RWPE1 (cell line): ENCODE measurements around the gene CD28.

Experiments used
- CTCF ChIA-PET: fragments of 350-600 bp; sonication (Branson Sonifier 250); formaldehyde crosslinking; extraction: SDS; loops from one replicate; lab custom pipeline; 2021; lab: Yijun Ruan, JAX
- POLR2A ChIA-PET: fragments of 400-600 bp; formaldehyde crosslinking; extraction: SDS; loops from one replicate; lab custom pipeline; 2020; ENCODE audit warnings: antibody characterized with exemption; ENCODE audit not compliant: low non-redundant PET; lab: Yijun Ruan, JAX
- DNase-seq: peaks from one replicate; pipeline ENCODE4 v3.0.0; 2012; ENCODE audit warnings: low spot score
- H3K27ac ChIP-seq: fragments of 450-650 bp; 2 replicates; pipeline ENCODE4 v1.5.1; 2017
- CTCF ChIP-seq: fragments of 450-650 bp; conservative IDR thresholded peaks from 2 replicates; pipeline ENCODE4 v1.5.1; 2017; ENCODE audit warnings: low read depth, mild to moderate bottlenecking

CD28 gene

GRCh38 chr2:203664029-203664755 is 42.2 kb upstream of the CD28 start:
- POLR2A ChIA-PET: no interaction called here
- DNase-seq: no peak
- TF ChIP-seq CTCF: no peak
- CTCF ChIA-PET: interaction anchor here (0.7 kb wide), 1 partner anchor 1584 kb away, joined by 3 read pairs; no protein-coding TSS in a partner anchor
- no peak overlapping the region for H3K27ac ChIP-seq

DNA sequence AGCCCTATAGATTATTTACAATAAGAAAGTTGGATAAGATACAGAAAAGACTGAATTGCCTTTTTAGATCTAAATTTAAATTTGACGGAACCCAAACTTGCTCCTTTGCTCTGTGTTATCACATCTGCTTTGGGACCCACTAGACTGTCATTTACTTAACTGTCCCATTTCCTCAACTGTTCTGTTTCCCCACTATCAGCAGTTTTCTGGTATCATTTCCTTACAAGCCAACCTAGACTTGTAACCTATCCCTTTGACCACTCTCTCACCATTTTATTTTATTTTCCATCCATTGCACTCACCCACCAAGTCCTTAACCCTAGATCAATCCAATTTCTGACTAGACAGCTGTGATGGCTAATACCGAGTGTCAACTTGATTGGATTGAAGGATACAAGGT is 38.6 kb upstream of the CD28 start:
- TF ChIP-seq CTCF: no peak
- H3K27ac ChIP-seq: no peak overlapping the region
- ChIA-PET POLR2A (no interaction called here), CTCF (no interaction called here)
- DNase-seq: no peak

- no peak for TF ChIP-seq CTCF
- no peak overlapping the region for H3K27ac ChIP-seq
- POLR2A ChIA-PET: no interaction called here
- CTCF ChIA-PET: interaction anchor here (0.6 kb wide), 1 partner anchor 550 kb away, joined by 3 read pairs; no protein-coding TSS in a partner anchor
- DNase-seq: no peak
Observed at GRCh38 chr2:203669820-203670219, 36.6 kb upstream of the CD28 start.

- TF ChIP-seq CTCF: no peak
- no peak overlapping the region for H3K27ac ChIP-seq
- POLR2A ChIA-PET: no interaction called here
- DNase-seq: no peak
- CTCF ChIA-PET: interaction anchor here (1.4 kb wide), 1 partner anchor 19 kb away, joined by 3 read pairs; no protein-coding TSS in a partner anchor
Observed at GRCh38 chr2:203670939-203671338, 35.5 kb upstream of the CD28 start.

DNA sequence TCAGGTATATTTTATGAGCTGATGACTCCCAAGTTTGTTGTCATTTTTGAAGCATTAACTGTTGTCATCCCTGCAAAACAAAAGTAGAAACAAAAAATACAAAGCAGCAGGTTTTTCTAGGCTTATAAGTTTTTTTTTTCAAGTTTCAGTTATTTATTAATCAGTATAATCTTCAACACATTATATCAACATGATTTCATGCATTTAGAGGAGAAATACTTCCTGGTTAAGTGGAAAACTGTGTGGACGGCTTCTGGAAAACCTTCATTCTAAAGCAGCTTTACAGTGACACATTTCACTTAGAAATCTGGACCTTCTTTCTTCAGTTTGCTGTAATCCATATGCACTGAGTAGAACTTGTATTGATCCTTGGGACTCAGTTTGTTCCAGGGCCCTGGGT is 34.6 kb upstream of the CD28 start:
- ChIA-PET POLR2A (interaction anchor here (0.6 kb wide), 1 partner anchor 163 kb away, joined by 7 read pairs; no protein-coding TSS in a partner anchor), CTCF (interaction anchor here (0.6 kb wide), 1 partner anchor 477 kb away, joined by 3 read pairs; no protein-coding TSS in a partner anchor)
- H3K27ac ChIP-seq: no peak overlapping the region
- DNase-seq: no peak
- TF ChIP-seq CTCF: no peak

DNA sequence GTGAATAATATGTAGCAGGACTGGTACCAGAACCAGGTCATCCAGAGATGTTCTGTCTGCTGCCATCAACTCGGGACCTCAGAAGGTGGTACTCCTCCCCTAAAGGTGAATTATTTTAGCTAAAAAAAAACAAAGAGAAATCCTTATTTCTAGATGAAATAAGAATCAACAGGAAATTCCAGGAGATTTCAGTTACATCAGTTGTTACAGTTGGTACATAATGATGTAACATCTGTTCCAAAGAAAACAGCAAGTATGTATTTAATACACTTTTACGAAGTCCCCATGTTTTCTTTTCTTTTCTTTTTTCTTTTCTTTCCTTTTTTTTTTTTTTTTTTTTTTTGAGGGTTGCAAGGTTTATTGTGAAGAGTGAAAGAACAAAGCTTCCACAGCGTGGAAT is 33.6 kb upstream of the CD28 start:
- no peak for TF ChIP-seq CTCF
- H3K27ac ChIP-seq: no peak overlapping the region
- DNase-seq: no peak
- ChIA-PET CTCF (no interaction called here), POLR2A (no interaction called here)
